ENCODE measurements around the gene NUDT21. TPM values are rescaled to one million over a fixed set of nuclear protein-coding genes. Genes with fewer than 3 reads are reported as not detected.

The NUDT21 gene
- polyA plus RNA-seq, 1 of the 3 experiments (the other 2 are of a cell fraction), result 42.2 TPM

DNA sequence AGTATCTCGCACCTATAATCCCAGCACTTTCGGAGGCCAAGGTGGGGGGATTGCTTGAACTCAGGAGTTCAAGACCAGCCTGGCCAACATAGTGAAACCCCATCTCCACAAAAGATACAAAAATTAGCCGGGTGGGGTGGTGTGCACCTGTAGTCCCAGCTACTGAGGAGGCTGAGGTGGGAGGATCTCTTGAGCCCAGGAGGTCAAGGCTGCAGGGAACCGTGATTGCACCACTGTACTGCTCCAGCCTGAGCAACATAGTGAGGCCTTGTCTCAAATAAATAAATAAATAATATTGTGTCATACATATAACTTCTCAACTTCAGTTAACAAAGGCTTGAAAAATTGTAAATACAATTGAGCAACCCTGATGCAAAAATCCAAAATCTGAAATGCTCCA, 34.0 kb downstream of the NUDT21 start (continued):
- TF ChIP-seq, protein P1, sequence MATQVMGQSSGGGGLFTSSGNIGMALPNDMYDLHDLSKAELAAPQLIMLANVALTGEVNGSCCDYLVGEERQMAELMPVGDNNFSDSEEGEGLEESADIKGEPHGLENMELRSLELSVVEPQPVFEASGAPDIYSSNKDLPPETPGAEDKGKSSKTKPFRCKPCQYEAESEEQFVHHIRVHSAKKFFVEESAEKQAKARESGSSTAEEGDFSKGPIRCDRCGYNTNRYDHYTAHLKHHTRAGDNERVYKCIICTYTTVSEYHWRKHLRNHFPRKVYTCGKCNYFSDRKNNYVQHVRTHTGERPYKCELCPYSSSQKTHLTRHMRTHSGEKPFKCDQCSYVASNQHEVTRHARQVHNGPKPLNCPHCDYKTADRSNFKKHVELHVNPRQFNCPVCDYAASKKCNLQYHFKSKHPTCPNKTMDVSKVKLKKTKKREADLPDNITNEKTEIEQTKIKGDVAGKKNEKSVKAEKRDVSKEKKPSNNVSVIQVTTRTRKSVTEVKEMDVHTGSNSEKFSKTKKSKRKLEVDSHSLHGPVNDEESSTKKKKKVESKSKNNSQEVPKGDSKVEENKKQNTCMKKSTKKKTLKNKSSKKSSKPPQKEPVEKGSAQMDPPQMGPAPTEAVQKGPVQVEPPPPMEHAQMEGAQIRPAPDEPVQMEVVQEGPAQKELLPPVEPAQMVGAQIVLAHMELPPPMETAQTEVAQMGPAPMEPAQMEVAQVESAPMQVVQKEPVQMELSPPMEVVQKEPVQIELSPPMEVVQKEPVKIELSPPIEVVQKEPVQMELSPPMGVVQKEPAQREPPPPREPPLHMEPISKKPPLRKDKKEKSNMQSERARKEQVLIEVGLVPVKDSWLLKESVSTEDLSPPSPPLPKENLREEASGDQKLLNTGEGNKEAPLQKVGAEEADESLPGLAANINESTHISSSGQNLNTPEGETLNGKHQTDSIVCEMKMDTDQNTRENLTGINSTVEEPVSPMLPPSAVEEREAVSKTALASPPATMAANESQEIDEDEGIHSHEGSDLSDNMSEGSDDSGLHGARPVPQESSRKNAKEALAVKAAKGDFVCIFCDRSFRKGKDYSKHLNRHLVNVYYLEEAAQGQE (IDR thresholded peaks at IDR 0.05; ENCODE audit: low read depth, low read length), result no peak
- TF ChIP-seq, protein P2, sequence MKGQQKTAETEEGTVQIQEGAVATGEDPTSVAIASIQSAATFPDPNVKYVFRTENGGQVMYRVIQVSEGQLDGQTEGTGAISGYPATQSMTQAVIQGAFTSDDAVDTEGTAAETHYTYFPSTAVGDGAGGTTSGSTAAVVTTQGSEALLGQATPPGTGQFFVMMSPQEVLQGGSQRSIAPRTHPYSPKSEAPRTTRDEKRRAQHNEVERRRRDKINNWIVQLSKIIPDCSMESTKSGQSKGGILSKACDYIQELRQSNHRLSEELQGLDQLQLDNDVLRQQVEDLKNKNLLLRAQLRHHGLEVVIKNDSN (IDR thresholded peaks at IDR 0.05; ENCODE audit: borderline replicate concordance, low read depth), result no peak
- TF ChIP-seq, protein P3, sequence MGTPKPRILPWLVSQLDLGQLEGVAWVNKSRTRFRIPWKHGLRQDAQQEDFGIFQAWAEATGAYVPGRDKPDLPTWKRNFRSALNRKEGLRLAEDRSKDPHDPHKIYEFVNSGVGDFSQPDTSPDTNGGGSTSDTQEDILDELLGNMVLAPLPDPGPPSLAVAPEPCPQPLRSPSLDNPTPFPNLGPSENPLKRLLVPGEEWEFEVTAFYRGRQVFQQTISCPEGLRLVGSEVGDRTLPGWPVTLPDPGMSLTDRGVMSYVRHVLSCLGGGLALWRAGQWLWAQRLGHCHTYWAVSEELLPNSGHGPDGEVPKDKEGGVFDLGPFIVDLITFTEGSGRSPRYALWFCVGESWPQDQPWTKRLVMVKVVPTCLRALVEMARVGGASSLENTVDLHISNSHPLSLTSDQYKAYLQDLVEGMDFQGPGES (IDR thresholded peaks at IDR 0.05; ENCODE audit: low read depth, low read length), result no peak
- TF ChIP-seq FOSL2 (IDR thresholded peaks at IDR 0.05; ENCODE audit: borderline replicate concordance, low read depth), result no peak
- TF ChIP-seq TCF12 (IDR thresholded peaks at IDR 0.05), result no peak
- TF ChIP-seq MEF2A (IDR thresholded peaks at IDR 0.05; ENCODE audit: borderline replicate concordance, low read depth), result no peak
- no peak for TF ChIP-seq JUND (IDR thresholded peaks at IDR 0.05)
- no peak for TF ChIP-seq RAD21 (IDR thresholded peaks at IDR 0.05; ENCODE audit: low read length)
- no peak for TF ChIP-seq TEAD4 (IDR thresholded peaks at IDR 0.05; ENCODE audit: borderline replicate concordance, insufficient read depth)
- TF ChIP-seq CHD2 (IDR thresholded peaks at IDR 0.05; ENCODE audit: low read length, partially characterized antibody), result no peak
- TF ChIP-seq RCOR1 (IDR thresholded peaks at IDR 0.05; ENCODE audit: low read length), result no peak
- TF ChIP-seq POLR2AphosphoS5 (IDR thresholded peaks at IDR 0.05; ENCODE audit: low read depth, low read length), result no peak
- no peak for TF ChIP-seq GATA2 (CRISPR knock-in tag; IDR thresholded peaks at IDR 0.05)

DNA sequence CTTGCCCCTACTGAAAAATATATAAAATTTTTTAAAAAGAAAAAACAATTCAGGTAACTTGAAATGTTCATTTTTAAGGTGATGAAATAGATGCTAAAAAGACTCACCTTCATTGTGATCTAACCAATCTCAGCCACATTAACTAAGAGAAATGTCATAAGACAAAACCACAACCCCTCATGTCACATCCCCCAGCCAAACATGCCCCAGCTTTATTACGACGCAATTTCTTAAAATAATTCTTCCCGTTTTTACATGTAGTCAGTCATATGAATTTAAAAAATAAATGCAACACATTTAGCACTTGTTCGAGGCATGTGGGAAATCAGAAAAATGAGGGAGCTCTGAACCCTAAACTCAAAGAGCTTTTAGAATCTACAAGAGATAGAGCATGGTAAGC, 35.3 kb downstream of the NUDT21 start:
- Histone ChIP-seq H3F3A (replicated peaks; ENCODE audit: insufficient read depth) (no peaks in the 10 kb centered on the region), H3K4me1 (ENCODE audit: control insufficient read depth in 1 of 2, insufficient read depth in 2 of 2, low read depth in 1 of 2, low read length in 1 of 2) (peaks cover 0 to 7% of the 10 kb centered on the region in 2 experiments; a peak in 1 of 4 replicates), H3K79me2 (ENCODE audit: insufficient read depth) (peaks cover 94% of the 10 kb centered on the region), H4K20me1 (ENCODE audit: insufficient read depth) (peaks cover 62% of the 10 kb centered on the region), H3K27ac (ENCODE audit: low read depth in 2 of 2, low read length in 1 of 2) (no peak overlapping the region), H3K9me2 (no peaks in the 10 kb centered on the region), H3K36me3 (replicated peaks in 1 of 2; ENCODE audit: control insufficient read depth in 1 of 2, insufficient read depth in 2 of 2, low read length in 1 of 2) (peaks cover 0 to 30% of the 10 kb centered on the region in 2 experiments), H2AFZ (ENCODE audit: low read depth) (no peak overlapping the region), H3K4me3 (ENCODE audit: low read depth in 2 of 2, low read length in 1 of 2) (no peak overlapping the region), H3K4me2 (no peak overlapping the region), H3K27me3 (ENCODE audit: insufficient read depth) (no peaks in the 10 kb centered on the region), H3K9ac (no peak overlapping the region), H3K9me3 (no peaks in the 10 kb centered on the region)
- TF ChIP-seq TAF1 (IDR thresholded peaks at IDR 0.05; ENCODE audit: borderline replicate concordance, low read depth, low read length) (no peak), MXI1 (IDR thresholded peaks at IDR 0.05; ENCODE audit: low read depth, low read length) (no peak), CHD2 (IDR thresholded peaks at IDR 0.05; ENCODE audit: low read length, partially characterized antibody) (no peak), JUND (IDR thresholded peaks at IDR 0.05) (no peak), FOXM1 (IDR thresholded peaks at IDR 0.05; ENCODE audit: low read depth) (no peak), RAD21 (IDR thresholded peaks at IDR 0.05; ENCODE audit: low read length) (no peak), EP300 (IDR thresholded peaks at IDR 0.05; ENCODE audit: borderline replicate concordance in 1 of 2, low read depth in 1 of 2, low read length in 1 of 2) (no peak), GATA2 (CRISPR knock-in tag; IDR thresholded peaks at IDR 0.05) (no peak), POLR2AphosphoS5 (IDR thresholded peaks at IDR 0.05; ENCODE audit: low read depth, low read length) (no peak), TEAD4 (IDR thresholded peaks at IDR 0.05; ENCODE audit: borderline replicate concordance, insufficient read depth) (no peak), FOXJ3 (CRISPR knock-in tag; IDR thresholded peaks at IDR 0.05) (no peak), SIN3A (IDR thresholded peaks at IDR 0.05; ENCODE audit: borderline replicate concordance, low read depth, low read length) (no peak), GABPA (IDR thresholded peaks at IDR 0.05; ENCODE audit: low read depth) (no peak), FOSL2 (IDR thresholded peaks at IDR 0.05; ENCODE audit: borderline replicate concordance, low read depth) (no peak)
- TF ChIP-seq, protein P4, sequence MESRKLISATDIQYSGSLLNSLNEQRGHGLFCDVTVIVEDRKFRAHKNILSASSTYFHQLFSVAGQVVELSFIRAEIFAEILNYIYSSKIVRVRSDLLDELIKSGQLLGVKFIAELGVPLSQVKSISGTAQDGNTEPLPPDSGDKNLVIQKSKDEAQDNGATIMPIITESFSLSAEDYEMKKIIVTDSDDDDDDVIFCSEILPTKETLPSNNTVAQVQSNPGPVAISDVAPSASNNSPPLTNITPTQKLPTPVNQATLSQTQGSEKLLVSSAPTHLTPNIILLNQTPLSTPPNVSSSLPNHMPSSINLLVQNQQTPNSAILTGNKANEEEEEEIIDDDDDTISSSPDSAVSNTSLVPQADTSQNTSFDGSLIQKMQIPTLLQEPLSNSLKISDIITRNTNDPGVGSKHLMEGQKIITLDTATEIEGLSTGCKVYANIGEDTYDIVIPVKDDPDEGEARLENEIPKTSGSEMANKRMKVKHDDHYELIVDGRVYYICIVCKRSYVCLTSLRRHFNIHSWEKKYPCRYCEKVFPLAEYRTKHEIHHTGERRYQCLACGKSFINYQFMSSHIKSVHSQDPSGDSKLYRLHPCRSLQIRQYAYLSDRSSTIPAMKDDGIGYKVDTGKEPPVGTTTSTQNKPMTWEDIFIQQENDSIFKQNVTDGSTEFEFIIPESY (IDR thresholded peaks at IDR 0.05; ENCODE audit: borderline replicate concordance, low read depth), result no peak
- ChIA-PET CTCF (no interaction called here), POLR2A (no interaction called here)
- DNase-seq, result no peak
- WGBS (ENCODE audit: low lambda C conversion rate), result 94% methylated on average over 4 of the region's 4 CpGs
